Mucosa of descending colon (tissue), 3 donors: Measurements from ENCODE around the gene DOK7. TPM values are rescaled to one million over a fixed set of nuclear protein-coding genes. Genes with fewer than 3 reads are reported as not detected.

ENCODE experiments used
- ATAC-seq: fragments of 200-7000 bp; cut with Tn5 transposase; one replicate; pipeline ENCODE4 v1.9.1; 2020; ENCODE audit warnings: mild to moderate bottlenecking, moderate library complexity
- DNase-seq, 3 donors: peaks; one replicate each; pipeline ENCODE4 v3.0.0-alpha.2; 2020
- H3K36me3 ChIP-seq: fragments of 200-600 bp; one replicate; pipeline ENCODE4 v1.8.0; 2021; ENCODE audit warnings: low read depth, mild to moderate bottlenecking
- H3K4me1 ChIP-seq: fragments of 200-600 bp; one replicate; pipeline ENCODE4 v1.8.0; 2021; ENCODE audit warnings: low read depth, mild to moderate bottlenecking
- H3K4me3 ChIP-seq: fragments of 200-600 bp; one replicate; pipeline ENCODE4 v1.8.0; 2021; ENCODE audit warnings: mild to moderate bottlenecking
- H3K9me3 ChIP-seq: fragments of 200-600 bp; one replicate; pipeline ENCODE4 v1.8.0; 2021; ENCODE audit warnings: mild to moderate bottlenecking
- intact Hi-C, 2 donors: fragments of 100-400 bp; cut with DNase I in 1 of 2; cut with micrococcal nuclease in 1 of 2; formaldehyde crosslinking; loops; one replicate each; pipeline versions ENCODE4 v1.11.0 to v1.11.1; 2022; cut with DNase I, micrococcal nuclease
- total RNA-seq, 3 donors: library from RNA; stranded (reverse); fragmentation: NEBNext Ultra II Directional in 2 of 3; extraction: Animal tissue kit (Norgen Biotek cat#: 25700) in 2 of 3; gene quantifications; one replicate each; pipeline versions ENCODE4 v1.2.1 to v1.2.4, GENCODE V29; 2021 to 2023
- TF ChIP-seq, protein P1 (sequence below): fragments of 200-600 bp; IDR thresholded peaks from one replicate; pipeline ENCODE4 v1.8.0; 2022; ENCODE audit warnings: antibody characterized with exemption, mild to moderate bottlenecking
- donor health status: DM: no; HTN: no; CAD: no; lungs with moderate emphysema.
- donor health status: DM: no; HTN: no; CAD: no.
- donor health status: DM: no; HTN: yes; CAD: no.

The DOK7 gene
- total RNA-seq, 3 donors from 2014 or later, result 0.28 to 0.61 (median 0.39) TPM

DNA sequence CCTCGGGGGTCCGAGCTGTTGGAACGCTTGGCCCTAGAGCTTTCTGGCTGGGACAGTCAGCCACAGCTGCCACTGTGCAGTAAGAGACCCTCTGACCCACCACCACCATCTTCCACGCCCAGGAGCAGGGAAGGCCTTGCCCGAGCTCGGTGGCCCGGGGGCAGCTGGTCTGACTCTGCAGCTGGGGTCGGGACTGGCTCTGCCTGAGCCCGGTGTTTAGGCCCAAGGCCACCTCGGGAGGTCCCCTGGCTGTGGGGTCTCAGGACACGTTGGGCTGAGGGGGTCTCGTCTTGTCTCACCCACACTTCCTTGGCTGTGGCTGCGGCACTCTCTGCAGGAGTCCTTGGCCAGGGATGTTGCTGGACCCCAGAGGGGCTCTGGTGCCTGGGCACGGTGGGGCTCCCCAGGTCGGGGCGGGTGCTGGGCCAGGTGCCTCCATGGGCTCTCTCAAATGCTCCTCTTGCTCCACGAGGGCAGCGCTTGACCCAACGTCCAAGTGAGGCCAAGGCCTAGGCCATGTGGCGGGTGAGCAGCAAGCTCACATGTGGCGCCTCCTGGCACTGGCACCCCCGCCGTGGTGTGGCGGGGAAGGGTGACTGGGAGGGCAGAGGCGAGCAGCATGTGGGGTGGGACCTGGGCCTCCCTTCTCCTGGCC, 22.9 kb downstream of the DOK7 start:
- TF ChIP-seq, protein P1, sequence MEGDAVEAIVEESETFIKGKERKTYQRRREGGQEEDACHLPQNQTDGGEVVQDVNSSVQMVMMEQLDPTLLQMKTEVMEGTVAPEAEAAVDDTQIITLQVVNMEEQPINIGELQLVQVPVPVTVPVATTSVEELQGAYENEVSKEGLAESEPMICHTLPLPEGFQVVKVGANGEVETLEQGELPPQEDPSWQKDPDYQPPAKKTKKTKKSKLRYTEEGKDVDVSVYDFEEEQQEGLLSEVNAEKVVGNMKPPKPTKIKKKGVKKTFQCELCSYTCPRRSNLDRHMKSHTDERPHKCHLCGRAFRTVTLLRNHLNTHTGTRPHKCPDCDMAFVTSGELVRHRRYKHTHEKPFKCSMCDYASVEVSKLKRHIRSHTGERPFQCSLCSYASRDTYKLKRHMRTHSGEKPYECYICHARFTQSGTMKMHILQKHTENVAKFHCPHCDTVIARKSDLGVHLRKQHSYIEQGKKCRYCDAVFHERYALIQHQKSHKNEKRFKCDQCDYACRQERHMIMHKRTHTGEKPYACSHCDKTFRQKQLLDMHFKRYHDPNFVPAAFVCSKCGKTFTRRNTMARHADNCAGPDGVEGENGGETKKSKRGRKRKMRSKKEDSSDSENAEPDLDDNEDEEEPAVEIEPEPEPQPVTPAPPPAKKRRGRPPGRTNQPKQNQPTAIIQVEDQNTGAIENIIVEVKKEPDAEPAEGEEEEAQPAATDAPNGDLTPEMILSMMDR, result no peak
- no peaks in the 10 kb centered on the region for H3K9me3 ChIP-seq
- H3K36me3 ChIP-seq, result no peaks in the 10 kb centered on the region
- H3K4me3 ChIP-seq, result no peak overlapping the region
- no peak for DNase-seq
- H3K4me1 ChIP-seq, result peaks cover 16% of the 10 kb centered on the region
- no peak for ATAC-seq
- intact Hi-C loops, result no loop called here

DNA sequence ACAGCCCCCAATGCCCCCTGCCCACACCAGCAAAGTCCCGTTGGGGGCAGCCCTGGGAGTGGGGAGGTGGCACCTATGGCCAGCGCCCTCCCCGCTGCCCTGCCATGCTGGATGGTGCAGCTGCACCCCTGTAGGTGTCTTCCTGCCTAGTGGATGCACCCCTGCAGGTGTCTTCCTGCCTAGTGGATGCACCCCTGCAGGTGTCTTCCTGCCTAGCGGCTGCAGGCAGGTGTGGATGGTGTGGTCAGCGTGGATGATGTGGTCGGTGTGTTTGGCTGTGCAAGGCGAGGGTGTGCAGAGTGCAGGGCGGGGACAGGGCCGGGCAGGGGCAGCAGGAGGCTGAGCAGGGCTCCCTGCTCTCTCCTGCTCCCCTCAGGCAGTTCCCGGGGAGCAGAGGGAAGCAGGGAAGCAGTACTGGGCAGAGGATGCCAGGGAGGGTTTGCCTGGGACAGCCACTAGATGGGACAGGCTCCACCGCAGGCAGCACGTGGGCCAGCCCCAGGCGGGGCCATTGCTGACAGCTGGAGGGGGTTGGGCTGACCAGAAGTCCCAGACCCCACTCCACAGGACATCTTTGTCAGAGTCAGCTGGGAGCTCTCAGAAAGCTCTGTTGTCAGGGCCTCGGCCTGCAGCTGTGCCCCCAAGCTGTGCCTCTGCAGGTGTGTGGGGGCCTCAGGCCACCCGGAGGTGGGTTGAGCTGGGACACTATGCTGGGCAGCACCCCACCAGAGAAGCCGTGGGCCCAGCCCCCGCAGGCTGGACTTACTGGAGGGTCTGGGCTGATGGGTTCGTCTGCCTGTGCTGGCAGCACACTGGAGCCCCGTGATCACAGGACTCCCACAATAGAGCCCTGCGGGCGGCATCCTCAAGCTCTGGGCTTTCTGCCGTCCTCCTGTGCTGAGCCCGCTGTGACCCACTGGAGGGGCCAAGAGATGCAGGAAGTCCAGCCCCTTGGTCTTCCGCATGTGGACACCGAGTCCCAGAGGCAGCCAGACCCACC, 23.7 kb downstream of the DOK7 start:
- Histone ChIP-seq H3K9me3 (no peaks in the 10 kb centered on the region), H3K4me3 (no peak overlapping the region), H3K36me3 (no peaks in the 10 kb centered on the region), H3K4me1 (peaks cover 16% of the 10 kb centered on the region)
- DNase-seq (no peak), ATAC-seq (no peak)
- TF ChIP-seq, protein P1, result no peak
- intact Hi-C loops, result no loop called here

DNA sequence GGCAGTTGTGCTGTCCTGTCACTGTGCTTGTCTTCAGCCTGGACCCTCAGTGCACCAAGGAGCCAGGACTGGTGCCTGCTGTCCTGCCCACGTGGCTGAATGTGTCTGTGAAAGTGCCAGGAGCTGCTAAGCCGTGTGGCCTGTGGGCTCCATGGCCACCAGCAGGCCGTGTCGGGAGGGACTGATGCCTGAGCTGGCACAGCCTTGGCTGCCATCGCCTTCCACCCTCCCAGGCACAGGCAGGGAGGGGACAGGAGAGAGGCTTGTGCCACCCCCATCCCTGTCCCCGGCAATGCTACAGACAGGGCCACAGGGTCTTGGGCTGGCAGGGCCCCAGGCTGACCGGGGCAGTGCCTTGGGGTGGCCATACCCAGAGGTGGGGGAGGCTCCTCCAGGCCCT, 24.8 kb downstream of the DOK7 start:
- Histone ChIP-seq H3K4me3 (no peak overlapping the region), H3K9me3 (no peaks in the 10 kb centered on the region), H3K36me3 (no peaks in the 10 kb centered on the region), H3K4me1 (peaks cover 12% of the 10 kb centered on the region)
- TF ChIP-seq, protein P1, result no peak
- intact Hi-C loops, result no loop called here
- DNase-seq (no peak), ATAC-seq (no peak)

DNA sequence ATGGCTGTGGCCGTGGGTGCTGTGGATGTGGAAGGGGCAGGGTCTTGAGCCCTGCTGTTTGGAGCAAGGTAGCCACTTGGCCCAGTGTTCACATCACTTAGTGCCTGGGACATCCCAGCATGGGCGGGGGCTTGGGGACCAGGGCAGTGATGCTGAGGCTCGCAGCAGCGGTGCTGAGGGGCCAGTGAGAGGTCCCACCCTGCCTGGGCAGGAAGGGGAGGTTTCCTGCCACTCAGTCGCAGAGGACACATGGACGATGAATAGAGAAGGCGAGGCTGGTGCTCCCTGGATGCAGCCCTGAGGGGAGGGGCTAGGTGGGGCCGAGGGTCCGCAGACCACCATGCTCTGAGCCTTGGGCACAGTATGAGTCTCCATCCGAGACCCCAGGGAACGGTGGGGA, 25.7 kb downstream of the DOK7 start:
- intact Hi-C loops, result no loop called here
- no peaks in the 10 kb centered on the region for H3K9me3 ChIP-seq
- no peaks in the 10 kb centered on the region for H3K36me3 ChIP-seq
- DNase-seq (no peak), ATAC-seq (no peak)
- H3K4me1 ChIP-seq, result peaks cover 12% of the 10 kb centered on the region
- no peak overlapping the region for H3K4me3 ChIP-seq
- TF ChIP-seq, protein P1, result no peak

DNA sequence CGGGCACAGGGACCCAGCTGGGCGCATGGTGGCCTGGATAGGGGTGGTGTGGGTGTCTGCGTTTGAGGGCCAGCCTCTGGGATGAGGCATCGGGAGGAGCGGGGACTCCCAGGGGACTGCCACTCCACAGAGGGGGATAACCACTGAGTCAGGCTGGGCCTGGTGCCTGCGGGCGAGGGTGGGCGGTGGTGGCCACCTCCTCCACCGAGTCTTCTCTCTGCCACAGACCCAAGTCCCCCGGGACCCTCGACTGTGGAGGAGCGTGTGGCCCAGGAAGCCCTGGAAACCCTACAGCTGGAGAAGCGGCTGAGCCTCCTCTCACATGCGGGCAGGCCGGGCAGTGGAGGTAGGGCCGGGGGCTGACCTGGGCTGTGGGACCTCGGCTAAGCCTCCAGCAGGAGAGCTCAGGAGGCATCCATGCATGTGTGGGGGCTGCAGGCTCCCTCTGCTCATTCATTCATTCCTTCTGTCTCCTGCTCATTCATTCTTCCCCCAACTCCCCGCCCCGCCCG, 26.4 kb downstream of the DOK7 start:
- ATAC-seq (no peak), DNase-seq (no peak)
- Histone ChIP-seq H3K4me3 (no peak overlapping the region), H3K36me3 (no peaks in the 10 kb centered on the region), H3K9me3 (no peaks in the 10 kb centered on the region), H3K4me1 (peaks cover 9% of the 10 kb centered on the region)
- TF ChIP-seq, protein P1, result no peak
- intact Hi-C loops, result no loop called here
